K562 (cell line): ENCODE measurements around the gene HSPA5. TPM values are rescaled to one million over a fixed set of nuclear protein-coding genes. Genes with fewer than 3 reads are reported as not detected.

ENCODE experiments used
- ATF7 ChIP-seq: fragments of 450-650 bp; IDR thresholded peaks from 2 replicates; pipeline ENCODE4 v1.7.1; 2014; ENCODE audit warnings: mild to moderate bottlenecking, moderate library complexity
- CREM ChIP-seq: IDR thresholded peaks from 2 replicates; pipeline ENCODE4 v1.6.1; 2014; ENCODE audit warnings: antibody characterized with exemption, low read depth
- CTBP1 ChIP-seq: fragments of 450-650 bp; IDR thresholded peaks from 2 replicates; pipeline ENCODE4 v1.6.1; 2016; ENCODE audit warnings: borderline replicate concordance
- ESRRA ChIP-seq: fragments of 450-650 bp; IDR thresholded peaks from 2 replicates; pipeline ENCODE4 v1.6.1; 2014; ENCODE audit warnings: low read depth, mild to moderate bottlenecking, moderate library complexity, borderline replicate concordance
- ETS1 ChIP-seq: conservative IDR thresholded peaks from 2 replicates; pipeline ENCODE4 v1.6.1; 2011; ENCODE audit warnings: low read depth, mild to moderate bottlenecking, low read length; ENCODE audit not compliant: control insufficient read depth
- HCFC1 ChIP-seq: IDR thresholded peaks from 2 replicates; pipeline ENCODE4 v1.6.1; 2012; ENCODE audit warnings: low read depth, low read length, improper control_type of control experiment
- NEUROD1 ChIP-seq: fragments of 150-350 bp; IDR thresholded peaks from 2 replicates; pipeline ENCODE4 v1.6.1; 2014; ENCODE audit warnings: borderline replicate concordance, low read length, low read depth; ENCODE audit not compliant: partially characterized antibody
- NR3C1 ChIP-seq: sonication (generic); formaldehyde crosslinking; IDR thresholded peaks from 2 replicates; pipeline ENCODE4 v1.8.1; 2022; ENCODE audit warnings: missing genetic modification reagents
- POLR2G ChIP-seq: fragments of 200-400 bp; formaldehyde crosslinking; IDR thresholded peaks from 2 replicates; pipeline ENCODE4 v1.6.1; 2017; ENCODE audit warnings: low read depth, mild to moderate bottlenecking, antibody characterized with exemption, low read length, moderate library complexity
- PREB ChIP-seq: sonication (generic); formaldehyde crosslinking; IDR thresholded peaks from 2 replicates; pipeline ENCODE4 v1.8.1; 2023; ENCODE audit warnings: mild to moderate bottlenecking, missing genetic modification reagents
- SIX5 ChIP-seq, 2 experiments: IDR thresholded peaks; 2 replicates each; pipeline ENCODE4 v1.6.1; 2011; ENCODE audit warnings: low read length in 2 of 2, borderline replicate concordance in 1 of 2, low read depth in 1 of 2, mild to moderate bottlenecking in 1 of 2, moderate library complexity in 1 of 2; ENCODE audit not compliant: insufficient read depth in 1 of 2
- YY1 ChIP-seq, 3 experiments: IDR thresholded peaks; 2 replicates each; pipeline ENCODE4 v1.6.1; 2011; ENCODE audit warnings: low read length in 2 of 3, mild to moderate bottlenecking in 2 of 3, moderate library complexity in 2 of 3, borderline replicate concordance in 1 of 3, control low read depth in 1 of 3, low read depth in 1 of 3; ENCODE audit not compliant: insufficient read depth in 3 of 3, insufficient replicate concordance in 2 of 3, control insufficient read depth in 1 of 3, insufficient read length in 1 of 3; ENCODE audit errors: extremely low read depth in 1 of 3
- ZBTB11 ChIP-seq, 3 experiments: fragments of 200-800 bp in 1 of 3; fragments of 250-450 bp in 1 of 3; fragments of 450-650 bp in 1 of 3; sonication (Bioruptor Pico) in 1 of 3; sonication (Bioruptor generic) in 1 of 3; formaldehyde crosslinking in 1 of 3; IDR thresholded peaks; 2 replicates each; pipeline versions ENCODE4 v1.6.1 to v1.8.0; 2016 to 2022; ENCODE audit warnings: mild to moderate bottlenecking in 2 of 3, missing genetic modification characterization in 2 of 3, missing compliant biosample characterization in 1 of 3, moderate library complexity in 1 of 3
- ZNF143 ChIP-seq: sonication (generic); formaldehyde crosslinking; IDR thresholded peaks from 2 replicates; pipeline ENCODE4 v1.9.0; 2022; ENCODE audit warnings: mild to moderate bottlenecking, missing genetic modification reagents
- ZNF174 ChIP-seq: fragments of 250-450 bp; sonication (Bioruptor Pico); IDR thresholded peaks from 2 replicates; pipeline ENCODE4 v1.4.0; 2020; ENCODE audit warnings: mild to moderate bottlenecking
- ZNF24 ChIP-seq: fragments of 450-650 bp; IDR thresholded peaks from 2 replicates; pipeline ENCODE4 v1.6.1; 2016
- ZNF639 ChIP-seq, 2 experiments: fragments of 200-800 bp in 1 of 2; sonication (Bioruptor generic) in 1 of 2; sonication (generic) in 1 of 2; formaldehyde crosslinking in 1 of 2; IDR thresholded peaks in 1 of 2; conservative IDR thresholded peaks in 1 of 2; 2 replicates each; pipeline versions ENCODE4 v1.5.0 to v1.6.1; 2016 to 2020; ENCODE audit warnings: missing compliant biosample characterization in 1 of 2, missing genetic modification characterization in 1 of 2, missing genetic modification reagents in 1 of 2
- polyA plus RNA-seq, 8 experiments: library from polyadenylated mRNA; depleted of rRNA in 4 of 8; stranded (reverse) in 5 of 8; unstranded in 3 of 8; fragments of >200 nt; fragmentation: Nextera tagmentation in 2 of 8; fragmentation: Illumina TruSeq in 1 of 8; extraction: Ambion mirVana in 2 of 8; extraction: Trizol in 1 of 8; gene quantifications; 2 replicates each; pipeline versions ENCODE4 v1.2.1 to v1.2.3, GENCODE V29; 2011 to 2014; ENCODE audit warnings: inconsistent platforms in 1 of 8, missing spikeins in 1 of 8
- total RNA-seq, 7 experiments: library from RNA; depleted of rRNA in 6 of 7; stranded (reverse); fragments of >200 nt in 6 of 7; fragmentation: Illumina TruSeq in 2 of 7; extraction: Trizol in 2 of 7; gene quantifications; 2 replicates each; pipeline versions ENCODE4 v1.2.1 to v1.2.3, GENCODE V29; 2011 to 2021; ENCODE audit warnings: low replicate concordance in 1 of 7

The HSPA5 gene
- total and polyA plus RNA-seq, 9 of the 15 experiments (the other 6 are each of a cell fraction or from before 2014, with no cell fraction given): 48.0 to 265 (median 113) TPM

- TF ChIP-seq ZNF174 (CRISPR knock-in tag) (no peak), ZNF143 (peak; percentile 98), ZBTB11 (CRISPR knock-in tag; IDR thresholded peaks at IDR 0.05) (peak in 1 of 3 experiments; percentile 87; a peak in 3 of 6 replicates), POLR2G (peak; percentile 87), NR3C1 (CRISPR knock-in tag) (0 out of 2 replicates have a peak, but pooled peaks have one; percentile 15), ZNF639 (CRISPR knock-in tag; conservative IDR thresholded peaks at IDR 0.05 in 1 of 2, IDR thresholded peaks at IDR 0.05 in 1 of 2) (peak in 1 of 2 experiments; percentile 98; a peak in 2 of 4 replicates), ATF7 (peak; percentile 87), ETS1 (peak; percentile 99; the same call in 1 of the 2 replicates), CREM (peak; percentile 98), CTBP1 (0 out of 2 replicates have a peak, but pooled peaks have one; percentile 36), PREB (CRISPR knock-in tag) (peak; percentile 49; the same call in 1 of the 2 replicates), NEUROD1 (peak; percentile 92), ZNF24 (peak; percentile 66; the same call in 1 of the 2 replicates), SIX5 (IDR thresholded peaks at IDR 0.05; ENCODE audit: borderline replicate concordance in 1 of 2, insufficient read depth in 1 of 2, low read depth in 1 of 2, low read length in 2 of 2) (peak; percentile 96), ESRRA (peak; percentile 83), HCFC1 (peak; percentile 98), YY1 (IDR thresholded peaks at IDR 0.05; ENCODE audit: borderline replicate concordance in 1 of 3, control insufficient read depth in 1 of 3, extremely low read depth in 1 of 3, insufficient read depth in 3 of 3, insufficient read length in 1 of 3, insufficient replicate concordance in 2 of 3, low read depth in 1 of 3, low read length in 2 of 3) (peak; percentile 41 to 92 (median 89))
Measured at GRCh38 chr9:125189361-125190289, 51.5 kb downstream of the HSPA5 start, which contains the start of gene PPP6C (continued).
